GM12801 (cell line): ENCODE data around the gene TMEM196.

Source experiments
- TF ChIP-seq, protein P1 (sequence below): IDR thresholded peaks from one replicate; pipeline ENCODE4 v1.5.1; 2011; ENCODE audit warnings: control low read depth; ENCODE audit not compliant: insufficient read length; ENCODE audit errors: extremely low read depth

Gene TMEM196

DNA sequence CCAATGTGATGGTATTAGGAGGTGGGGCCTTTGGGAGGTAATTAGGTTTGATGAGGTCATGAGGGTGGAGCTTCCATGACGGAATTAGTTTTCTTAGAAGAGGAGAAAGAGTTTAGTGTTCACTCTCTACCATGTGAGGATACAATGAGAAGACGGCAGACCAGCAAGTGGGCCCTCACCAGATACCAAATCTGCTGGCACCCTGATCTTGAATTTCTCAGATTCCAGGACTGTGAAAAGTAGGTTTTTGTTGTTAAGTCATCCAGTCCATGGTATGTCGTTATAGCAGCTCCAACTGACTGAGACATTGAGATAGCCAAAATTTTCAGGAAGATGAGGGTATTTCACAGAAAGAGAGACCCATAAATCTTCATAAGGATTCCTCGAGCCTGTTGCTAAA lies 3.6 kb upstream of the TMEM196 start:
- TF ChIP-seq, protein P1, sequence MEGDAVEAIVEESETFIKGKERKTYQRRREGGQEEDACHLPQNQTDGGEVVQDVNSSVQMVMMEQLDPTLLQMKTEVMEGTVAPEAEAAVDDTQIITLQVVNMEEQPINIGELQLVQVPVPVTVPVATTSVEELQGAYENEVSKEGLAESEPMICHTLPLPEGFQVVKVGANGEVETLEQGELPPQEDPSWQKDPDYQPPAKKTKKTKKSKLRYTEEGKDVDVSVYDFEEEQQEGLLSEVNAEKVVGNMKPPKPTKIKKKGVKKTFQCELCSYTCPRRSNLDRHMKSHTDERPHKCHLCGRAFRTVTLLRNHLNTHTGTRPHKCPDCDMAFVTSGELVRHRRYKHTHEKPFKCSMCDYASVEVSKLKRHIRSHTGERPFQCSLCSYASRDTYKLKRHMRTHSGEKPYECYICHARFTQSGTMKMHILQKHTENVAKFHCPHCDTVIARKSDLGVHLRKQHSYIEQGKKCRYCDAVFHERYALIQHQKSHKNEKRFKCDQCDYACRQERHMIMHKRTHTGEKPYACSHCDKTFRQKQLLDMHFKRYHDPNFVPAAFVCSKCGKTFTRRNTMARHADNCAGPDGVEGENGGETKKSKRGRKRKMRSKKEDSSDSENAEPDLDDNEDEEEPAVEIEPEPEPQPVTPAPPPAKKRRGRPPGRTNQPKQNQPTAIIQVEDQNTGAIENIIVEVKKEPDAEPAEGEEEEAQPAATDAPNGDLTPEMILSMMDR = no peak

DNA sequence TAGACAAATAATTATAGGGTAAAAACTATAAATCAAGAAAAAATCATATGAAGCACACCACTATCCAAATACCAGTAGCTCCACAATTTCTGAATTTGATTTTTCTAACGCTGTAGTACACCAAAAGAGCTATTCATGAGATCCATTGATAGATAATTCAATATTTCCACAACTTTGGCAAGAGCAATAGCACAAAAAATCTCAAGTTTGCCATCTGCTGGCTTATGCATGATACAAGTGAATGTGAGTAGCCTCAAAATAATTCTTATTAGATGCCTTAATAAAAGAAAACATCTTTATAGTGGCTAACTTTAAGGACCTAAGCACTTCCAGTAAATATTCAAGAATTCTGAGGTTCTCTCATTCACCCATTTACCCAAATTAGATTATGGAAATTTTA lies 2.2 kb upstream of the TMEM196 start:
- TF ChIP-seq, protein P1 = no peak

DNA sequence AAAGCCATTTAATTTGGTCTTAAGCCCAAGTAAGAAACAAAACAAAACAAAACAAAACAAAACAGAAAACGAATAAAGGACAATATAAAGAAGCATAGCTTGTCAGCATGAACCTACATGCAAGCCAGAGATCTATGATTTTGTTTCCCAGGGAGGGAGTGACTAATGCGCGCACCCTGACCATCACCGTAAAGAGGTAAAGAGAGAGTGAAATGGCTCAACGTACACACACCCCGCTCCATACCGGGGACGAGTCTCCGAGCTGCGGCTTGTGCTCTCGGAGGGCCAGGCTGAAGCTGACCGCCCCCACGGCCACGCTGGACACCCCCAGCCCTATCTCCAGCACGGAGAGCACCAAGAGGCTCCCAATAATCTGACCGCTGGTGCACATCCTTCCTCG lies 1.1 kb downstream of the TMEM196 start:
- TF ChIP-seq, protein P1 = no peak

DNA sequence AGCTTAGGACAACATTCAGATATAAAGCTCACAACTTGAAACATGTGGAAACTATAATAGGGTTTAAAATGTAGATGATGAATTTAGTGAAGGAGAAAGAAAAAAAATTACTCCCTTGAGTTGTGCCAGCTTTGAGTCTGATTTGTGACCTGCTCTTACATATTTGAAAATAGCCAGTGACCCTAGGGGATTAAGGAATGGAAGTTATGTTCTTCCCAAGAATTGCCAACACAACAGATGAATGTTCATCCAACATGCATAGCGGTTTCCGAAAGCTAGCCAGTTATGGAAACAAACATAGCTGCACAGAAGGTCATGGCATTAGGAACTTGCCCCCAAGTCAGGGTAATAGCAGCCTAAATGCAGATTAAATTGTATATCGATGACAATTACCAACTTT lies 10.8 kb downstream of the TMEM196 start:
- TF ChIP-seq, protein P1 = no peak

GRCh38 chr7:19754521-19755116 lies 18.8 kb downstream of the TMEM196 start:
- TF ChIP-seq, protein P1 = no peak

DNA sequence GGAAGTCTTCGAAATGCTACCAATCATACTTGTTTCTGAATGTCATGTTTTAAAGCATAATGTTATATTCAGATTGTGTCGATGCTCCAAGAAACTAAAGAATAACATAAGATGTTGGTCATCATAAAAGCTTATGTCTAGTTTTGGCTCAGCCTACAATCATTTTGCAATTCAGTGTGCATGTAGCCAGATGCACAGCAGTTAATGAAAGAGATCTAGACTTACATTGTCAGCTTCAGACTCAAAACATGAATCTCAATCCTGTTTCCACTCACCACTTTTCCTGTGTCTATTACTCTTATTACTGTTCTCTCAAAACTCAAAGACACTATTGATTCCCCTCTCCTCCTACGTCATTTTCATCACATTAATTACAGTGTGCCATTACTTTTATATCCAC lies 21.4 kb downstream of the TMEM196 start:
- TF ChIP-seq, protein P1 = no peak

- TF ChIP-seq, protein P1 = no peak
Measured at GRCh38 chr7:19749658-19750057, 23.8 kb downstream of the TMEM196 start.
